GM06990 (cell line): Measurements from ENCODE around the gene NNMT.

Source experiments
- DNase-seq: peaks from one replicate; pipeline ENCODE4 v3.0.0-alpha.2; 2011; ENCODE audit not compliant: insufficient read length; ENCODE audit errors: extremely low read depth
- H3K27me3 ChIP-seq: replicated peaks from 2 replicates; pipeline ENCODE4 v1.6.0; 2011; ENCODE audit warnings: low read length; ENCODE audit not compliant: control insufficient read depth, insufficient read depth
- H3K36me3 ChIP-seq: 2 replicates; pipeline ENCODE4 v1.5.1; 2011; ENCODE audit warnings: low read length; ENCODE audit not compliant: control insufficient read depth, insufficient read depth
- H3K4me3 ChIP-seq: replicated peaks from 2 replicates; pipeline ENCODE4 v1.5.1; 2011; ENCODE audit warnings: low read depth, mild to moderate bottlenecking, control low read depth, low read length
- TF ChIP-seq, protein P1 (sequence below): IDR thresholded peaks from 2 replicates; pipeline ENCODE4 v1.5.1; 2011; ENCODE audit warnings: low read length, control low read depth, mild to moderate bottlenecking, inconsistent platforms; ENCODE audit not compliant: insufficient read depth, poor library complexity, severe bottlenecking

Gene NNMT

DNA sequence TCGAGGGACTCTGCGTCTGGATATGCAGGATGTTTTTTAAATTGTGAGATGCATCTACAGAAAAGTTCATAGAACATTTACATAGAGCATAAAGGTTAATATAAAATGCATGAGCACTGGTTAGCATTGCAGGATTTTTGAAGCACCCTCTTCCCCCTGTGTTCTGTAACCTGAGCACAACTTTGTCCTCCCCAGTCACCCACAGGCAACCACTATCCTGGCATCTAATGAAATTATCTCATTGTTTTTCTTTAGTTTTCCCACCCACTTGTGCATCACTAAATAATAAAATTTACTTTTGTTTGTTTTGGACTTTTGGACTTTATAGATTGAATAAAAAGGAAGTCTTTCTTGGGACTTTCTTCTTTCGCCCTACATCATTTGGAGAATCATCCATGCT is 10.0 kb upstream of the NNMT start:
- no peak overlapping the region for H3K4me3 ChIP-seq
- H3K27me3 ChIP-seq = no peaks in the 10 kb centered on the region; the same call in 1 of the 2 replicates
- H3K36me3 ChIP-seq = no peaks in the 10 kb centered on the region
- DNase-seq = no peak
- TF ChIP-seq, protein P1, sequence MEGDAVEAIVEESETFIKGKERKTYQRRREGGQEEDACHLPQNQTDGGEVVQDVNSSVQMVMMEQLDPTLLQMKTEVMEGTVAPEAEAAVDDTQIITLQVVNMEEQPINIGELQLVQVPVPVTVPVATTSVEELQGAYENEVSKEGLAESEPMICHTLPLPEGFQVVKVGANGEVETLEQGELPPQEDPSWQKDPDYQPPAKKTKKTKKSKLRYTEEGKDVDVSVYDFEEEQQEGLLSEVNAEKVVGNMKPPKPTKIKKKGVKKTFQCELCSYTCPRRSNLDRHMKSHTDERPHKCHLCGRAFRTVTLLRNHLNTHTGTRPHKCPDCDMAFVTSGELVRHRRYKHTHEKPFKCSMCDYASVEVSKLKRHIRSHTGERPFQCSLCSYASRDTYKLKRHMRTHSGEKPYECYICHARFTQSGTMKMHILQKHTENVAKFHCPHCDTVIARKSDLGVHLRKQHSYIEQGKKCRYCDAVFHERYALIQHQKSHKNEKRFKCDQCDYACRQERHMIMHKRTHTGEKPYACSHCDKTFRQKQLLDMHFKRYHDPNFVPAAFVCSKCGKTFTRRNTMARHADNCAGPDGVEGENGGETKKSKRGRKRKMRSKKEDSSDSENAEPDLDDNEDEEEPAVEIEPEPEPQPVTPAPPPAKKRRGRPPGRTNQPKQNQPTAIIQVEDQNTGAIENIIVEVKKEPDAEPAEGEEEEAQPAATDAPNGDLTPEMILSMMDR = no peak

DNA sequence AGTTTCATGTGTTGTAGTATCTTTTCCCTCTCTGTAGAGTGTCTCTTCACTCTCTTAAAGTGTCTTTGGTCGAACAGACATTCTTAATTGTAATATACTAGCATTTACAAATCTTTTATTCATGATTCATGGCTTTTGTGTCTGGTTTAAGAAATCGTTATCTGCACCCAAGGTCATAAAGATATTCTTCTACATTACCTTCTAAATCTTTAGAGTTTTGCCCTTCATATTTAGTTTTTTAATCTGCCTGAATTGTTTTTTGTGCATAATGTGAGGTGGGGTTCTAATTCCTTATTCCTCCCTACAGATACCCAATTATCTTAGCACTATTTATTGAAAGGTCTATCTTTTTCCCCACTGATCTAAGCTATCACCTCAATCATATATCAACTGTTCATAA is 9.0 kb upstream of the NNMT start:
- Histone ChIP-seq H3K36me3 (no peaks in the 10 kb centered on the region), H3K4me3 (no peak overlapping the region), H3K27me3 (no peaks in the 10 kb centered on the region; the same call in 1 of the 2 replicates)
- DNase-seq = no peak
- TF ChIP-seq, protein P1 = no peak

DNA sequence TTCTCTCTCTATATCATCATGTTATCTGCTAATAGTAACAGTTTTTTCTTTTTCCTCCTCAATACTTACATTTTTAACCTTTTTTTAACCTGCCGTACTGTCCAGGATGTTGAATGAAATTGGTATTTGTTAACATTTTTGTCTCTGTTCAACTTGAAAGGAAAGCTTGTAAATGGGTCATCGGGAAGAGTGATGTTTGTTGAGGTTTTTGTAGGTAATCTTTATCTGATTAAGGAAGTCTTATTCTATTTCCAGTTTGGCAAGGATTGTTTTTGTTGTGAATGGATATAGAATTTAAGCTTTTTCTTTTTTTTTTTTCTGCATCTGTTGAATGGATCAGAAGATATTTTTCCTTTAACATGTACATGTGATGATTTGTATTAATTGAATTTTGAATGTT is 8.1 kb upstream of the NNMT start:
- no peaks in the 10 kb centered on the region for H3K36me3 ChIP-seq
- no peak for DNase-seq
- TF ChIP-seq, protein P1 = no peak
- H3K27me3 ChIP-seq = no peaks in the 10 kb centered on the region; the same call in 1 of the 2 replicates
- no peak overlapping the region for H3K4me3 ChIP-seq

DNA sequence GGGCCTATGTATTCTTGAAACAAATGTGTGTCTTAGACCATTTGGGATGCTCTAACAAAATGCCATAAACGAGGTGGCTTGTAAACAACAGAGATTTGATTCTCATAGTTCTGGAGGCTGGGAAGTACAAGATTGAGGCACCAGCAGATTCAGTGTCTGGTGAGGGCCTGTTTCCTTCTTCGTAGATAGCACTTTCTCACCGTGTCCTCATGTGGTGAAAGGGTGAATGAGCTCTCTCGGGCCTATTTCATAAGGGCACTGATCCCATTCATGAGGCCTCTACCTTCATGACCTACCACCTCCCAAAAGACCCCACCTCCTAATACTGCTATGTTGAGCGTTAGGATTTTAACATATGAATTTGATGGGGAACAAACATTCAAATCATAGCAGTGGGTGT is 6.4 kb upstream of the NNMT start:
- H3K4me3 ChIP-seq = no peak overlapping the region
- TF ChIP-seq, protein P1 = no peak
- no peaks in the 10 kb centered on the region for H3K36me3 ChIP-seq
- DNase-seq = no peak
- no peaks in the 10 kb centered on the region; the same call in none of the 2 replicates for H3K27me3 ChIP-seq

DNA sequence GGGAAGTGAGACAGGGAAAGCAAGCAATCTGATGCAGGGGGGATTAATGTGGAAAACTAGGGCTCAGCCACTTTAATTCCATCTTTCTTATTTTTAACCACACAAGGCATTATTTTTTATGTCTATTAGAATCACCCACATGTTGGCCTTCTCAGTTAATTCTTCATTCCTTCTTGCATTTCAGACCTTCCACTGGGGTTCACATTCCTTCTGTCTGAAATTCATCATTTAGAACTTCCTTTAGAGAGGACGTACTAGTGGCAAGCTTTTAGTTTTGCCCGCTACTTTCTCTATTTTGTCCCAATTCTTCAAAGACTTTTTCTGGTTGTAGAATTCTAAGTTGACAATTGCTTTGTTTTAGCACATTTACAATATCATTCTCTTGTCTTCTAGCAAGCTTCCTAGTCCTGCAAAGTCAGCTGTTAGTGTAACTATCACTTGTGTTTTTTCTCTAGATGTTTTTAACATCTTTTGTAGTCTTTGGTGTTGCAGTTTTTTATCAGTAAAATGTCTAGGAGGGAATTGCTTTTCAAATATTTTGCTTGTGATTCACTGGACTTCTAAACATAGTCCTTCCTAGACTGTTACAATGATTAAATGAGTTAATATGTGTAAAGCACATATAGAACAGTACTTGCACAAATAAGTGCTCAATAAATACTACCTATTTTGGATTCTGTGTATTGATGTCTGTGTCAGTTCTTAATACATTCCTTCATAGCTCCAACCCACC is 5.5 kb upstream of the NNMT start:
- Histone ChIP-seq H3K4me3 (no peak overlapping the region), H3K36me3 (no peaks in the 10 kb centered on the region), H3K27me3 (no peaks in the 10 kb centered on the region; the same call in none of the 2 replicates)
- DNase-seq = no peak
- TF ChIP-seq, protein P1 = no peak
